Progenitor cell of endocrine pancreas (in vitro differentiated cells): ENCODE data around the gene TACR1. TPM values are rescaled to one million over a fixed set of nuclear protein-coding genes. Genes with fewer than 3 reads are reported as not detected.

Experiments
- DNase-seq: peaks from one replicate; pipeline ENCODE4 v3.0.0; 2021; ENCODE audit warnings: low spot score; ENCODE audit not compliant: unreplicated experiment
- H3K27ac Mint-ChIP-seq: 2 replicates; pipeline ENCODE4 v1.8.0; 2021; ENCODE audit warnings: mild to moderate bottlenecking, moderate library complexity, mixed read lengths
- H3K27me3 Mint-ChIP-seq: 2 replicates; pipeline ENCODE4 v1.8.0; 2021; ENCODE audit warnings: mixed read lengths
- H3K36me3 Mint-ChIP-seq: 2 replicates; pipeline ENCODE4 v1.8.0; 2022; ENCODE audit warnings: mixed read lengths; ENCODE audit not compliant: insufficient read depth
- H3K4me1 Mint-ChIP-seq: 2 replicates; pipeline ENCODE4 v1.8.0; 2021; ENCODE audit warnings: low read depth, mixed read lengths
- H3K4me3 Mint-ChIP-seq: 2 replicates; pipeline ENCODE4 v1.8.0; 2021; ENCODE audit warnings: low read depth, mild to moderate bottlenecking, moderate library complexity, mixed read lengths
- H3K9me3 Mint-ChIP-seq: 2 replicates; pipeline ENCODE4 v1.8.0; 2021; ENCODE audit warnings: low read depth, mixed read lengths
- CTCF ChIP-seq: fragments of 200-600 bp; sonication (generic); IDR thresholded peaks from one replicate; pipeline ENCODE4 v1.5.0; 2021; ENCODE audit warnings: antibody characterized with exemption, mild to moderate bottlenecking; ENCODE audit not compliant: unreplicated experiment
- total RNA-seq: library from RNA; stranded (reverse); gene quantifications from 2 replicates; pipeline ENCODE4 v1.2.1, GENCODE V29; 2021

The TACR1 gene
- total RNA-seq, 1 donor from 2014 or later = 0.55 TPM

- Mint-ChIP-seq H3K27ac (no peak overlapping the region), H3K9me3 (no peaks in the 10 kb centered on the region), H3K4me3 (no peak overlapping the region), H3K4me1 (no peaks in the 10 kb centered on the region), H3K36me3 (no peaks in the 10 kb centered on the region), H3K27me3 (no peaks in the 10 kb centered on the region)
- no peak for TF ChIP-seq CTCF
- no peak for DNase-seq
These were observed 86.0 kb downstream of the TACR1 start for GRCh38 chr2:75113231-75113869.

- Mint-ChIP-seq H3K9me3 (no peaks in the 10 kb centered on the region), H3K27ac (no peak overlapping the region), H3K36me3 (no peaks in the 10 kb centered on the region), H3K4me1 (no peaks in the 10 kb centered on the region), H3K27me3 (no peaks in the 10 kb centered on the region), H3K4me3 (no peak overlapping the region)
- TF ChIP-seq CTCF = no peak
- DNase-seq = no peak
These were observed 90.3 kb downstream of the TACR1 start for GRCh38 chr2:75108937-75109482.

GRCh38 chr2:75102011-75102410, 97.3 kb downstream of the TACR1 start:
- no peak for TF ChIP-seq CTCF
- H3K27ac Mint-ChIP-seq = no peak overlapping the region
- peaks cover 3% of the 10 kb centered on the region for H3K9me3 Mint-ChIP-seq
- H3K4me1 Mint-ChIP-seq = peaks cover 4% of the 10 kb centered on the region
- peaks cover 10% of the 10 kb centered on the region for H3K27me3 Mint-ChIP-seq
- DNase-seq = no peak
- no peaks in the 10 kb centered on the region for H3K36me3 Mint-ChIP-seq
- H3K4me3 Mint-ChIP-seq = no peak overlapping the region

GRCh38 chr2:75100801-75101151, 98.5 kb downstream of the TACR1 start:
- no peaks in the 10 kb centered on the region for H3K36me3 Mint-ChIP-seq
- H3K27me3 Mint-ChIP-seq = peaks cover 10% of the 10 kb centered on the region
- peaks cover 10% of the 10 kb centered on the region for H3K4me1 Mint-ChIP-seq
- no peak overlapping the region for H3K27ac Mint-ChIP-seq
- no peak overlapping the region for H3K4me3 Mint-ChIP-seq
- no peak for DNase-seq
- peaks cover 3% of the 10 kb centered on the region for H3K9me3 Mint-ChIP-seq
- TF ChIP-seq CTCF = no peak

GRCh38 chr2:75100011-75100800, 99.1 kb downstream of the TACR1 start:
- peaks cover 3% of the 10 kb centered on the region for H3K9me3 Mint-ChIP-seq
- H3K27ac Mint-ChIP-seq = no peak overlapping the region
- no peak for TF ChIP-seq CTCF
- H3K27me3 Mint-ChIP-seq = peaks cover 10% of the 10 kb centered on the region
- no peak overlapping the region for H3K4me3 Mint-ChIP-seq
- peaks cover 10% of the 10 kb centered on the region for H3K4me1 Mint-ChIP-seq
- no peaks in the 10 kb centered on the region for H3K36me3 Mint-ChIP-seq
- DNase-seq = no peak
